IPS DF 4.7 (cell line): Measurements from ENCODE around the gene POLR3H.
"Not testable (repeated sequence)": the region's sequence is repeated elsewhere in the genome, so short reads cannot be mapped to it uniquely, and the experiment has no call there.

Experiments used
- DNase-seq: peaks from one replicate; pipeline ENCODE4 v3.0.0-alpha.2; 2013; ENCODE audit warnings: low spot score; ENCODE audit errors: extremely low read depth

The POLR3H gene

GRCh38 chr22:41564563-41564962, 20.3 kb upstream of the POLR3H start:
- no peak for DNase-seq

DNA sequence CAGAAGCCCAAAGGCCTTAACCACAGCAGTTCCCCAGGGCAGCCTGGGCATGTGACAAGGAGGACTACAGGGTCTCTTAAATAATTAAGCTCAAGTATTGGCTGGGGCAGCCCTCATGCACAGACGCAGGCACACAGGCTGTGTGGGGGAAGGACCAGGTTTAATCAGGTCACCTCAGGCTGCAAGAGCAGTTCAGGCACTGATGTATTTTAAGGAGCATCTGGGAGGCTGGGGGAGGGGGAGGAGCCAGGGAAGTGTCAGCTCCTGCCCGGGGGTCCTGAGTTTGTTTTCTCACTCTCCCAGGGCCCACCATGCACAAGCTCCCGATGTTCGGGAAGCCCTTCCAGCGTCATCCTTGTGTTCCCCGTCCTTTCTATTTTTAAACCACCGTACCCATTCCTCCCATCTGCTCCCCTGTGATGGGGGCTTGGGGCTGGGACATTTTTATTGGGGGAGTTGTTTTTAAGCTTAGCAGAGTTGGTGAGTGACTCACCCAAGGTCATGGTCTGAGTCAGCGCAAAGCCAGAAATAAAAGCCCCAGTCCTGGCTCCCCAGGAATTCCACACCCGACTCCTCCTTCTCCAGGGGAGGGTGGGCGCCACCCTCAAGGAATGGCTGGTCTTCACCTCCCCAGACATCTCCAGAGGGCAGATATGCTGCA, 18.9 kb upstream of the POLR3H start:
- no peak for DNase-seq

GRCh38 chr22:41562461-41562860, 18.2 kb upstream of the POLR3H start:
- no peak for DNase-seq

DNA sequence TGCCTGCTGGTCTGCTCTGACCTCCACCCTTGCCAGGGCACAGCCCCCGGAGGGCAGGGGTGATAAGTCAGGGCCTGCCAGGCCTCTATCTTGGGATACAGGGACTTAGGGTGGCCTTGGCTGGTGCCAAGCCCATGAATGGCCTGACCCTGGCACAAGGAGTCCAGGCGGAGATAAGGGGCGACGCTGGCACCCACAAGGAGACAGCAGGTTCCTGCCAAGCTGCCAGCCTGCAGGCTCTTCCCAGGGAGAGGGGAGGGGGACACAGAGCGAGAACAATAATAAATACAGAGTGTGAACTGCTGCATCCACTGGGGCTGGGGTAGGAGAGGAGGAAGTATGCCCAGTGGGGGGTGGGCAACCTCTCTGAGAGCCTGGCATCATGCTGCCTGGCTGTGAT, 17.5 kb upstream of the POLR3H start:
- DNase-seq, result no peak

DNA sequence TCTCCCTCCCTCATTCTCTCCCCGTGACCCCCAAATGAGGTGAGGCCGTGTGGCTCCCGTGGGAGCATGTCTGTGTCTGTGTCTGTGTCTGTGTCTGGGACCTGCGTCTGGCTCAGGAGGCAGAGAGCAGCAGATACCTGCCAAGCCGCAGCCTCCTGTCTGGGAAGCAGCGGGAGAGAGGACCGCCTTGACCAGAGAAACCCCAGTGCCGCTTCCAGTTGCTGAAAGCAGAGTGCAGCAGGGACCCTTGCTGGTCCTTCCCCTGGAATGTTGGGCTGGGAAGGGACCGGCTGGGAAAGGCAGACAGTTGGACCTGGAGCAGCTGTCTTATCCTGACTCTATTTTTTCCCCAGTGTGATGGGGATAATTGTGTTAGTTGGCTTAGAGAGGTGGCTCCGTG, 17.1 kb upstream of the POLR3H start:
- no peak for DNase-seq

GRCh38 chr22:41560095-41560471, 15.8 kb upstream of the POLR3H start:
- no peak for DNase-seq

DNA sequence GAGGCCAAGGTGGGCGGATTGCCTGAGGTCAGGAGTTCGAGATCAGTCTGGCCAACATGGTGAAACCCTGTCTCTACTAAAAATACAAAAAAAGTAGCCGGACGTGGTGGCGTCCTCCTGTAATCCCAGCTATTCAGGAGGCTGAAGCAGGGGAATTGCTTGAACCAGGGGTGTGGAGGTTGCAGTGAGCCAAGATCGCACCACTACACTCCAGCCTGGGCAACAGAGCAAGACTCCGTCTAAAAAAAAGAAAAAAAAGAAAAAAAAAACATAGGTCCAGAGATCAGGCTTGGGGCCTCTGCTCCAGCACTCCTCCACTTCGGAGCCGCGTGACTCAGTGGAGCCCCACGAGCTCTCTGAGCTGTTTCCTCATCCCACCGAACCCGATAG, 14.0 kb upstream of the POLR3H start:
- DNase-seq, result not testable (repeated sequence)

- DNase-seq, result no peak
Measured at GRCh38 chr22:41557401-41558240, 13.4 kb upstream of the POLR3H start.

GRCh38 chr22:41556561-41556960, 12.3 kb upstream of the POLR3H start:
- no peak for DNase-seq

DNA sequence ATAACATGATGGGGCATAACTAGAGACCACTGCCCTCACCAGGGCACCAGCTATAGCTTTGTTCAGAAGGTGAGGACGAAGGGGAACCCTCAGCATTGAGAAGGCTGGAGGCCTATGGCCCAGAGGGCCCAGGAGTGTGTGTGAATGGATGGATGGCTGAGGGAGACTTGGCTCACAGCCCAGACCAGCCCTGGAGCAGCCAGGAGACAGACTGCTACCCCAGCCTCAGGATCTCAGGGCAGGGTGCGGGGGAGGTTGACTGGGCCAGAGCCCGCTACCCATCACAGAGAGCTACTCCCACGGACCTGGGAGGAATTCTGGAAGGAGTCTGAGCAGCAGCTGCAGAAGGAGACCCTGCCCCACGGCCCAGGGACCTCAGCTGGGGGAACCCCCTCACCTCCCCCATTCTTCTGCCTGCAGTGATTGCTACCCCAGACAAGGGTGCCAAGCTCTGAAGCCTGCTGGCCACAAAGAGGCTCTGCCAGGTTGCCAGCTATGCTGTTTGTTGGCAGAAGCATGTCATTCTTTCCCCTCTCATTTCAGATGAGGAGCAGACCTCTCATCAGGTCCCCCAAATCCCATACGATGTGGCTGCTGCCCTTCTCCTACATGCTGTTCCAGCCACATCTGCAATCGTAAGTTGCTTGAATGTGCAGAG, 11.2 kb upstream of the POLR3H start:
- DNase-seq, result no peak

DNA sequence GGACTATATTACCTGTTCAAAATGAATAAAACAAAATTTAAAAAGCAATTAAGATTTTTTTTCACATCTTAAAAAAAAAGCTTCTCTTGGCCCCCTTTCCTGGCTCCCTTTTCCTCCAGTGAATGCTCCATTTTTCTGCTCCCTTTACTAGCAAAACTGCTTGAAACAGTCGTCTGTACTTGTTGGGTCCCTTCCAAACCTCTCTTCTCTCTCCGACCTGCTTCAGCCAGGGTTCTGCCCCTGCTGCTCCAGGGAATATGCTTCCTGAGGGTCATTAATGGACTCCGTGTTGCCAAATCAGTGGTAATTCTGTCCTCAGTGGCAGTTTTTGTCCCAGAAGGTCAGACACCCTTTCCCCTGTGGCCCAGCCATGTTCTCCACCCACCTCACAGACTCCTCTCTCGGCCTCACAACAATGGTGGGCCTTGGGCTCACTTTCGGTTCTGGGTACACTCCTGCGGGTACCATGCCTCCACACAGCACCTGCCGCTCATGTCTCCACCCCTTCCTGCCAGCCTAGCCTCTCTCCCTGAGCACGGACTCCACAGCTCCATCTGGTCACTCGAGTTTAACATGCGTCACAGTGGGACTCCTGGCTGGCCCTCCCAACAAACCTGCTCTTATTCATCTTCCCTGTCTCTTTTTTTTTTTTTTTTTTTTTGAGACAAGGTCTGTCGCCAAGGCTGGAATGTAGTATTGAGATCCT, 7.8 kb upstream of the POLR3H start:
- no peak for DNase-seq

GRCh38 chr22:41550952-41551491, 6.8 kb upstream of the POLR3H start:
- DNase-seq, result no peak

DNA sequence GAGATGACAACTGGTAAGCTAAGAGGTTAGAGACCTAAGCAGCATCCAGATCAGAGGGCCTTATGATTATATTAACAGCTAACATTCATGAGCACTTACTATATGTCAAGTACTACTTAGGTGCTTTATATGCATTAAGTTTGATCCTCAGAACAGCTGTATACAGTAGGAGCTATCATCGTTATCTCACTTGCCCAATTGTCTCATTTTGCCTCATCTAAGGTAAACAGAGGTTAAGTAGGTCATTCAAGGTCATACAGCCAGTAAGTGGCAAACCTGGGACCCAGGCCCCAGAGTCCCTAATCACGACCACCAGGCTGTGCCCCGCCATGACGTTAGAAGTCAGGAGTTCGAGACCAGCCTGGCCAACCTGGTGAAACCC, 4.6 kb upstream of the POLR3H start:
- no peak for DNase-seq

- DNase-seq, result no peak
Measured at GRCh38 chr22:41544671-41545476, 604 bp upstream of the POLR3H start.

GRCh38 chr22:41542224-41542623, 2.0 kb downstream of the POLR3H start:
- no peak for DNase-seq

DNA sequence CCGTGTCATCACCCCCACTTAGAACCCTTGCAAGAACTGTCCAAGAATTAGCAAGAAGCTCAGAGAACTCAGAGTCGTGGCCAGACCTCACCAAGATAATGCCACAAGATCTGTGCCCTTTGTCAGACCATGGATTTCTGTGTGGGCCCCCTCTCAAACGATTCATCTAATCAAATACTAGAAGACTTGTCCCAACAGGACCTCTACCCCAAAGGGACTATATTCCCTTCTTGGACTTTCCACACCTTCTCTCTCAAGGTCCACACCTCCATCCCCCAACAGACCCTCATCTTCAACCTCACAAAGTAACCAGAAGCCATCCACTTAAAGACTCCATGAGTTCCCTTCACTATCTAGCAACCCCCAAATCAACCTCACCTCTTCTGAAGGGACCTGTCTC, 2.8 kb downstream of the POLR3H start:
- DNase-seq, result no peak

DNA sequence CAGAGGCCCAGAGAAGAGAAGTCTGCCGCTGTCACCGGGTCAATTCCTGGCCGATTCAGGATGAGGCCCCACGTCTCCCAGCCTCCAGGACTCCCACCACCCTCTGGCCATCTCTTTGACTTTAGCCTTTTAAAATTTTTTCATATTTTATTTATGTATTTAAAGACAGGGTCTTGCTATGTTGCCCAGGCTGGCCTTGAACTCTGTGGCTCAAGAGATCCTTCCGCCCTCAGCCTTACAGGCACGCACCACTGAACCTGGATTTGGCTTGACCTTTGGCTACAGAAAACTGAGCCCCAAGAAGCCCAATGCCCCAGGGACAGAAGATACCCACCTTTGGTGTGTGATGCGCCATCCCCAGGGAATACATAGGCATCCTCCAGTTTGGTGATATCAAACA, 3.9 kb downstream of the POLR3H start:
- no peak for DNase-seq

DNA sequence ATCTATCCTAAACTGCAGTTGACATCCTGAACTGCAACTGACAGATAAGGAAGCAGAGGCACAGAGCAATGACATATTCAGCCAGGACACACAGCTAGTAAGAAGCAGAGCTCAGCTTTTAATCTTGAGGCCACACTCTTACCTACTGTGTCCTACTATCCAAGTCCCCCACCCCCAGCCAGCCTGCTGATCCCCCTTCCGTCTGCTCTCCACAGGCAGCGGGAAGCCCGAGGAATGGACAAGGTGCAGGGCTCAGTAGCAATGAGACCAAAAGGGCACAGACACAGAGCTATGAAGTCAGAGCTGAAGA, 4.3 kb downstream of the POLR3H start:
- DNase-seq, result no peak

GRCh38 chr22:41539146-41540005, 4.9 kb downstream of the POLR3H start:
- DNase-seq, result no peak

GRCh38 chr22:41538583-41538982, 5.7 kb downstream of the POLR3H start:
- no peak for DNase-seq
